HG02885 (cell line): ENCODE measurements around the gene TMEM190.
"Not testable (repeated sequence)": the region's sequence is repeated elsewhere in the genome, so short reads cannot be mapped to it uniquely, and the experiment has no call there.

Experiments
- ATAC-seq: cut with Tn5 transposase; IDR thresholded peaks from one replicate; pipeline ENCODE4 v1.9.1; 2021; ENCODE audit warnings: mild to moderate bottlenecking; ENCODE audit not compliant: unreplicated experiment, poor library complexity

TMEM190 gene

GRCh38 chr19:55376241-55376933 lies at the start of gene TMEM190:
Gene TMEM190 (plus strand): TSS chr19:55376826. CDS start chr19:55376854, 28 bp downstream.
- no peak for ATAC-seq

DNA sequence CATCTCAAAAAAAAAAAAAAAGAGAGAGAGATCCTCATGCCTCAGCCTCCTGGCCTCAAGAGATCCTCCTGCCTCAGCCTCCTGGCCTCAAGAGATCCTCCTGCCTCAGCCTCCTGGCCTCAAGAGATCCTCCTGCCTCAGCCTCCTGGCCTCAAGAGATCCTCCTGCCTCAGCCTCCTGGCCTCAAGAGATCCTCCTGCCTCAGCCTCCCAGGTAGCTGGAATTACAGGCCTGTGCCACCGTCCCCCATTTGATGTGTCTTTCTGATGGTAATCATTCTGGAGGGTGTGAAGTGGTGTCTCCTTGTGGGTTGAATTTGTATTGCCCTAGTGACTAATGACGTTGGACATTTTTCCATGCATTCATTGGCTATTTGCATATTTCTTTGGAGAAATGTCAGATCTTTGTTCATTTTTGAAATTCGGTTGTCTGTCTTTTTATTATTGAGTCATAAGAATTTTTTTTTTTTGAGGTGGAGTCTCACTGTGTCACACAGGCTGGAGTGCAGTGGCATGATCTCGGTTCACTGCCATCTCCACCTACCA lies 47.8 kb upstream of the TMEM190 start:
- not testable (repeated sequence) for ATAC-seq

DNA sequence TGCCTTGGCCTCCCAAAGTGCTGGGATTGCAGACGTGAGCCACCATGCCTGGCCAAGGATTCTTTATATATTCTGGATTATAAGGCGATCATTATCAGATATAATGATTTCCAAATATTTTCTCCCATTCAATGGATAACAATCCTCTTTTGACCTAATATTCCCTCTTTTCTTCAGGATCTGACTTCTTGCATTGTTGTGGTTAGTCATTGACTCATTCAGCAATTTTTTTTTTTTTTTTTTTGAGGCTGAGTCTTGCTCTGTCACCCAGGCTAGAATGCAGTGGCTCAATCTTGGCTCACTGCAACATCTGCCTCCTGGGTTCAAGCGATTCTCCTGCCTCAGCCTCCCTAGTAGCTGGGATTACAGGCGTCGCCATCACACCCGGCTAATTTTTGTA lies 46.8 kb upstream of the TMEM190 start:
- ATAC-seq = not testable (repeated sequence)

DNA sequence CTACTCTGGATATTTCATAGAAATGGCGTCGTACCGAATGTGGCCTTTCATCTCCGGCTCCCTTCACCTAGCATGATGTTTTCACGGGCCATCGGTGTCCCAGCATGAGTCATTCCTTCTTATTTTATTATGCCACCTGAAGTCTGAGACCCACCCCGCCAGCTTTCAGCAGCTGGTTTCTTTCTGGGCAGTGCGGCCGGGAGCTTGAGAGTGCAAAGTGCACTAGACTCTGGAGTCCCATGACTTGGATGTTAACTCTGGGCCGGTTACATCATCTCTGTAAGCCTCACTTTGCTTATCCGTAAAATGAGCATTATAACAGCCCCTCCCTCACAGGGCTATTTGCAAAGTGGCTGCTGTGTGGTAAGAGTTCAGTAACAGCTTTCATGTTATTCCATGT lies 42.8 kb upstream of the TMEM190 start:
- no peak for ATAC-seq

DNA sequence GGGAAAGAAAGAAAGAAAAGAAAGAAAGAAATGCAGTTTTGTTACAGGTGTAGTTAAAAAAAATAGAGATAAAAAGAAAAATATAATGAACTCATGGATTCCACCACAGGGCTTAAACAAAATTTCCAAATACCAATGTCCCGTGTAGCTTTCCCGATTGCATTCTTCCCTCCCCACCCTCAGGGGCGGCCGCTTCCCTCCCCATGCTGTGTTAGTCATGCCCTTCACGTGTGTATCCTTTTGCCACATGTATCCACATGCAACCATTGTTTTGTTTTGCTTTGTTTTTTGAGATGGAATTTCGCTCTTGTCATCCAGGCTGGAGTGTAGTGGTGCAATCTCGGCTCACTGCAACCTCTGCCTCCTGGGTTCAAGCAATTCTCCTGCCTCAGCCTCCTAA lies 40.5 kb upstream of the TMEM190 start:
- ATAC-seq = no peak

GRCh38 chr19:55339105-55339888 lies 37.3 kb upstream of the TMEM190 start, which contains the start of gene KMT5C:
Gene KMT5C (plus strand): TSS chr19:55339876. CDS start chr19:55341937, 2,061 bp downstream.
- peak; percentile 83 for ATAC-seq

DNA sequence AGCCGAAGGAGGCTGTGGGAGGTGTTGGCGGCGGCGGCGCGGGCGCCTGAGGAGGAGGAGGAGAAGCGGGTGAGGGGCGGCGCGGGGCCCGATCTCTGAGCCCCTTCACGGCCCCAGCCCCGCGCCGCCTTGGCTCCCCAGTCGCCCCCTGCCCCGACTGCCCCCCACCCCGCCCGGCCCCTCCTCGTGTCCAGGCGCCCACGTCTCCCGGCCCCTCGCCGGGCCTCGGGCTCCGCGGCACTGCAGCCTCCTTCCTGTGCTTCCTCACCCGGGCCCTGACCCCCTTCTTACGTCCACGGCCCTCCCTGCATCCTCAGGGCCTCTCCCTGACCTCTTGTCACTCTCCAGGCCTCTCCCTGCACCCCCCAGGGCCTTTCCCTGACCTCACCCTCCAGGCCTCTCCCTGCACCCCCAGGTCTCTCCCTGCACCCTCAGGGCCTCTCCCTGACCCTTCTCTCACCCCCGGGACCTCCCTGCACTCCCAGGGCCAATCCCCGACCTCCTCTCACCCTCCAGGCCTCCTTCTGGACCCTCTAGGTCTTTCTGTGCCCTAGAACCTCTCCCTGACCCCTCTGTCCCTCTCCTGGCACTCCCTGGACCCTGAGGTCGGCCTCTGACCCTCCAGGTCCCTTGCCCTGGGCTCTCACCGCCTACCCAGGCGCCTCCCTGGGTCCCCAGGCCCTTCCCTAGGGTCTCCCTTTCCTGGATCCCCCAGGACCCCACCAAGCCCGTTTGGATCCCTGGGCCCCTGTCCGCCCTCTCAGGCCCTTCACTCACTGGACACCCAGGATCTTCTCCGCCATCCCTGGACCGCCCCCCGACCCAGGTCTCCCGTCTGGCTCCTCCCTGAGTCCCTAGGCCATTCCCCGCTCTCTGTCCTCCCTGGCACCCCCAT lies 36.5 kb upstream of the TMEM190 start:
- ATAC-seq = no peak

DNA sequence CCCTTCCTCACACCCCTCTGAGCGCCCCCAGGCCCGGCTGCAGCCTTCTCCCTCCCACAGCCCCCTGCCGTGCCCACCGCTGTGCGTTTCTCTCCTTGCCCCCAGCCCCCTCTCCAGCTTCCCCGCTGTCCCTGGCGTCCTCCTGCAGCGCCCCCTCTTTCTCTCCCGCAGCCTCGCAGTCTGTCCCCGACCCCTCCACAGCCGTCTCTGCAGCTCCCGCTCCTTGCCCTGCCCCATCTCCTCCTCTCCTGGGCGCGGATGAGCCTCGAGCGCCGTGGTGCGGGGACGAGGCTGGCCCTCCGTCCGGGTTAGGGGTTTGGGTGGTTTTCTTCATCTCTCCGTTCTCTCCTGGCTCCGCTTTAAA lies 35.9 kb upstream of the TMEM190 start:
- no peak for ATAC-seq

GRCh38 chr19:55341171-55341588 lies 35.4 kb upstream of the TMEM190 start:
- no peak for ATAC-seq

DNA sequence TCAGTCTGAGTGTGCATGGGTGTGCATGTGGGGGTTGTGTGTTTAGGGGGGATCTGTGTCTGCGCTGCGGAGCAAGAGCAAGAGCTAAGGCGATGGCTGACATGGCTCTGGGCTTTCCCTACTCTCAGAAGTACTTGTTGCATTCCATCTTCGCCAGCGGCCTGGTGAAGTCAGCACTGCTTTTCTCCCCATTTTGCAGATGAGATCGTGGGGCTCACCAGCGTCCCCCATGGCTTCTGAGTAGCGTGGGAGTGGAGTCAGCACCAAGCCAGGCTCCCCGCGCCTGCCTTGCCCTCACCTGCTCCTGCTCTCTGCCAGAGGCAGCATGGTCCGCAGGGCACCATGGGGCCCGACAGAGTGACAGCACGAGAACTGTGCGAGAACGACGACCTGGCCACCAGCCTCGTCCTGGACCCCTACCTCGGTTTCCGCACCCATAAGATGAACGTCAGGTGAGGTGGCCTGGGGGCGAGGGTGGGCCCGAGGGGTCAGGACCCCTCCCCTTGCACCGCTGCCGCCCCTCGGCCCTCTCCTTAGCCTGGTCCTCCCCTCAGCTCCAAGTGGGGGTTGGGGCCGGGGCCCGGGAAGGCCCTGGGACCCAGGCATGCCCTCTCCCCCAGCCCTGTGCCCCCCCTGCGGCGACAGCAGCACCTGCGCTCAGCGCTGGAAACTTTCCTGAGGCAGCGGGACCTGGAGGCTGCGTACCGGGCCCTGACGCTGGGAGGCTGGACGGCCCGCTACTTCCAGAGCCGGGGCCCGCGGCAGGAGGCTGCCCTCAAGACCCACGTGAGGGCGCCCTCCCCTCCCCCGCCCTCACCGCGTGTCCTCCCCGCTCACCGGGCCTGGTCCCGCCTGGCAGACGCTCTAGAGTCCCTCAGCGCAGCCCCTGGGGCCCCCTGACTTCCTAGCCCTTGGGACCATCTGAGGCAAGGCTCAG lies 34.8 kb upstream of the TMEM190 start:
- ATAC-seq = no peak

GRCh38 chr19:55344444-55344843 lies 32.2 kb upstream of the TMEM190 start:
- ATAC-seq = no peak

- ATAC-seq = no peak
These were observed 31.4 kb upstream of the TMEM190 start for GRCh38 chr19:55345101-55345817.

DNA sequence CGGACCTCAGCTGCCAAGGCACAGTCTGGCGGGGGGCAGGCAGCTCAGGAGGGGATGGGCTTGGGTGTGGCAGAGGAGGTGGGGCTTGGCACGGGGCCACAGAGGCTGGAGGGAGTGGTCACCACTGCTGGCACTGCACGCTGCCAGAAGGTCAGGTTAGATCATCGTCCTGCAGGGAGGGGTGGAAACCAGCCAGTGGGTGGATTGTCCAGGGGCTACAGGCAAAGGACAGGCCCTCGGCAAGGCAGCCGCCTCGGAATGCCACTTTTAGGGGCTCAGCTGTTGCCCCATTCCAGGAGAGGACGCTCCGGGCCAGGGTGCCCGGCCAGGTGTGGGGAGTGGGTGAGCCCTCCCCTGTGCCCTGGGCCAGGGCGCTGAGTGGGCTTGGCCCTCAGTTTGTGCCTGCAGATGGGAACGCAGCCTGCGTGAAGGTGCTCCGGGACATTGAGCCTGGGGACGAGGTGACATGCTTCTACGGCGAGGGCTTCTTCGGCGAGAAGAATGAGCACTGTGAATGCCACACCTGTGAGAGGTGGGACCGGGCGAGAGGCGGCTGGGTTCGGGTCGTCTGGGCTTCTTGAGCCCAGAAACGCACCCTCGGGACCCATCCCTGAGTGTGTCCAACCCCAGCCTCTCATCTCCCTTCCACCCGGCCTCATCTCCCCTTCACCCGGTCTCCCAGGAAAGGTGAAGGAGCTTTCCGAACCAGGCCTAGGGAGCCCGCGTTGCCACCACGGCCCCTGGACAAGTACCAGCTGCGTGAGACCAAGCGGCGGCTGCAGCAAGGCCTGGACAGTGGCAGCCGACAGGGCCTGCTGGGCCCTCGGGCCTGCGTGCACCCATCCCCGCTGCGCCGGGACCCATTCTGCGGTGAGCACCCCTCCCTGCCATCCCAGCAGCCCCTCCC lies 30.6 kb upstream of the TMEM190 start:
- ATAC-seq = no peak

DNA sequence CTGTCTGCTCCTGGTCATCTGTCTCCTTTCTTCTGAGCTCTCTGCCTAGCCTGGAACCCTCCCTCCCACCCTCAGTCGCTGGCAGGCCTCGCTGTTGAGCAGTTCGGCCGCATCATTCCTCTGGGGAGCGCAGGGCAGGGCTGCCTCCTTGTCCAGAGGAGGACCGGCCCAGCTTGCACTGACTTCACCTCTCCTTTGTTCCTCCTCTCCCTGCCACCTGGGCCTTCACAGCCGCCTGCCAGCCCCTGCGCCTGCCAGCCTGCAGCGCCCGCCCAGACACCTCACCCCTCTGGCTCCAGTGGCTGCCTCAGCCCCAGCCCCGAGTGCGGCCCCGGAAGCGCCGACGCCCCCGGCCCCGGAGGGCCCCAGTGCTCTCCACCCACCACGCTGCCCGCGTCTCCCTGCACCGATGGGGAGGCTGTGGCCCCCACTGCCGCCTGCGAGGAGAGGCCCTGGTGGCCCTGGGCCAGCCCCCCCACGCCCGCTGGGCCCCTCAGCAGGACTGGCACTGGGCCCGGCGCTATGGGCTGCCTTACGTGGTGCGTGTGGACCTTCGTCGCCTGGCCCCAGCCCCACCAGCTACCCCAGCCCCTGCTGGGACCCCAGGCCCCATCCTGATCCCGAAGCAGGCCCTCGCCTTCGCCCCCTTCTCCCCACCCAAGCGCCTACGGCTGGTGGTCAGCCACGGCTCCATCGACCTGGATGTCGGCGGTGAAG lies 29.7 kb upstream of the TMEM190 start:
- ATAC-seq = no peak

- ATAC-seq = no peak
These were observed 29.1 kb upstream of the TMEM190 start for GRCh38 chr19:55347442-55348009.

DNA sequence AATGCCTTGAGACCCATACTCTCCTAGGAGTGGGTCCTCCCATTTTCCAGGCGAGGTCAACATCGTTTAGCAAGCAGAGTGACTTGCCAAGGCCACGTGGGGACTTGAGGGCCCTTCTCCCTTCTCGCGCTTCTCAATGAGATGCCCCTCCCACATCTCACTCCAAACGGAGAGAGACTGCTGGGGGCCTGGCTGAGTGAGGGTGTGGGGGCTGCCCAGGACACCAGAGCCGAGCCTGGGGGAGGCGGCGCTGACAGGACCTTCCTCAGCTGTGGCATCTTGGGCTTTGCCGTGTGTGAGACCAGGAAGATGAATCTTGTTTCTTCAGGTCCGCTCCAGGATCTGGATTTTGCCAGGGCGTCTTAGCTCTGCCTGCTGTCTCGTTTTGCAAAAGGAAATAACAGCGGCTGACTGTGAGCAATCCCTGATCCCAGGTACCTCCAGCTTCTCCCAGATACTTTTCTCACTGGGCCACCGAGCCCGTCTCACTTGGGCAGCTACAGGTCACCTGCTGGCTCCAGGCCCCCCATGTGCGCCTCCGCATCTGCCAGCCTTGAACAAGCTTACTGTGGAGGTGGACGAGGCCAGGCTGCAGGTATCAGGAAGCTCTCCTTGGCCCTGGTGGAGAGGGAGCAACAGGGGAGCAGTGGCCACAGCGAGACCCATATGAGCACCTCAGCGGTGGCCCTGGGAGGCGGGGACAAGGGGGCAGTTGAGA lies 28.1 kb upstream of the TMEM190 start:
- no peak for ATAC-seq
